Heart left ventricle (tissue), 13 donors: ENCODE results near the gene SRGAP3.

ENCODE experiments used
- POLR2A ChIP-seq, 2 donors: fragments of 450-650 bp; IDR thresholded peaks; one replicate each; pipeline ENCODE4 v1.6.1; 2017; ENCODE audit warnings: antibody characterized with exemption in 2 of 2, mild to moderate bottlenecking in 2 of 2, moderate library complexity in 2 of 2
- TF ChIP-seq, protein P1 (sequence below), 12 donors: fragments of 200-600 bp; sonication (generic) in 4 of 12; IDR thresholded peaks; one replicate each; pipeline versions ENCODE4 v1.5.0 to v1.8.0; 2018 to 2022; ENCODE audit warnings: antibody characterized with exemption in 12 of 12, mild to moderate bottlenecking in 5 of 12
- donor health status: ischemic (EF 13 %, LVEDD 7.1; RV severe dilation, severe dysfunction).
- donor health status: DM: no; HTN: yes; CAD: no.
- donor health status: DM: no; HTN: no; CAD: no.
- donor health status: ischemic (EF 25% LVEDD 6.9; RV normal size, moderate dysfunction).
- donor health status: ischemic (EF 25% LVEDD 5.7; RV mildly dilated, moderate dysfunction).
- donor health status: ischemic (EF 35%, LVEDD 5.7; RV mildly dilated, moderate dysfunction).
- donor health status: nonischemic (EF 11% LVEDD 7.7; RV severe dilation, severe dysfunction).
- donor health status: DM: yes; HTN: yes; CAD: no.
- donor health status: PGD.
- donor health status: ischemic (EF 29% LVEDD 5.4; RV normal size, mild dysfunction).
- donor health status: nonischemic (EF 23%, LVEDD 6.1; RV moderate dilation, normal function).

DNA sequence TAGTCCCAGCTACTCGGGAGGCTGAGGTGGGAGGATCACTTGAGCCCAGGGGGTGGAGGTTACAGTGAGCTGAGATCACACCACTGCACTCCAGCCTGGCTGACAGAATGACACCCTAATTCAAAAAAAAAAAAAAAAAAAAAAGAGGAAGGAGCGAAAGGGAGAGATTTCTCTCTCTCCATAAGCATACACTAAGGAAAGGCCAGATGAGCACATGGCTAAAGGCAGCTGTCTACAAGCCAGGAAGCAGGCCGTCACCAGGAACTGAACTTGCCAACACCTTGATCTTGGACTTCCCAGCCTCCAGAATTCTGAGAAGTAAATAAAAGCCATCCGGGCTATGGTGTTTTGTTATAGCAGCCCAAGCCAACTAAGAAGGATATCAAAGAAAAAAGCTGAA, 7.5 kb downstream of the SRGAP3 start:
- no peak for TF ChIP-seq POLR2A (IDR thresholded peaks at IDR 0.05)
- TF ChIP-seq, protein P1, sequence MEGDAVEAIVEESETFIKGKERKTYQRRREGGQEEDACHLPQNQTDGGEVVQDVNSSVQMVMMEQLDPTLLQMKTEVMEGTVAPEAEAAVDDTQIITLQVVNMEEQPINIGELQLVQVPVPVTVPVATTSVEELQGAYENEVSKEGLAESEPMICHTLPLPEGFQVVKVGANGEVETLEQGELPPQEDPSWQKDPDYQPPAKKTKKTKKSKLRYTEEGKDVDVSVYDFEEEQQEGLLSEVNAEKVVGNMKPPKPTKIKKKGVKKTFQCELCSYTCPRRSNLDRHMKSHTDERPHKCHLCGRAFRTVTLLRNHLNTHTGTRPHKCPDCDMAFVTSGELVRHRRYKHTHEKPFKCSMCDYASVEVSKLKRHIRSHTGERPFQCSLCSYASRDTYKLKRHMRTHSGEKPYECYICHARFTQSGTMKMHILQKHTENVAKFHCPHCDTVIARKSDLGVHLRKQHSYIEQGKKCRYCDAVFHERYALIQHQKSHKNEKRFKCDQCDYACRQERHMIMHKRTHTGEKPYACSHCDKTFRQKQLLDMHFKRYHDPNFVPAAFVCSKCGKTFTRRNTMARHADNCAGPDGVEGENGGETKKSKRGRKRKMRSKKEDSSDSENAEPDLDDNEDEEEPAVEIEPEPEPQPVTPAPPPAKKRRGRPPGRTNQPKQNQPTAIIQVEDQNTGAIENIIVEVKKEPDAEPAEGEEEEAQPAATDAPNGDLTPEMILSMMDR (IDR thresholded peaks at IDR 0.05) = no peak
